NCI-H446 (cell line): ENCODE results near the gene UGT1A9.

Experiments
- DNase-seq, 2 experiments: peaks; one replicate each; lab custom pipeline; 2025; lab: John Stamatoyannopoulos, UW

UGT1A9 gene

GRCh38 chr2:233817361-233817911 lies 145.7 kb downstream of the UGT1A9 start:
- no peak for DNase-seq

GRCh38 chr2:233817995-233818638 lies 146.4 kb downstream of the UGT1A9 start:
- no peak for DNase-seq

GRCh38 chr2:233818639-233819621 lies 147.2 kb downstream of the UGT1A9 start:
- no peak for DNase-seq

GRCh38 chr2:233819884-233820773 lies 148.4 kb downstream of the UGT1A9 start:
- no peak for DNase-seq

- no peak for DNase-seq
These were observed 149.0 kb downstream of the UGT1A9 start for GRCh38 chr2:233820774-233821105.

- no peak for DNase-seq
These were observed 149.5 kb downstream of the UGT1A9 start for GRCh38 chr2:233821196-233821595.

GRCh38 chr2:233821709-233822100 lies 150.0 kb downstream of the UGT1A9 start:
- DNase-seq, result no peak

GRCh38 chr2:233822101-233822771 lies 150.5 kb downstream of the UGT1A9 start:
- no peak for DNase-seq
